ENCODE results near the gene ZNF536. TPM values are rescaled to one million over a fixed set of nuclear protein-coding genes. Genes with fewer than 3 reads are reported as not detected.

Gene ZNF536
- polyA plus RNA-seq, 1 of the 3 experiments (the other 2 are of a cell fraction): 0.41 TPM

- no peak overlapping the region for H3K4me2 ChIP-seq
- no peak overlapping the region for H3K9ac ChIP-seq
- TF ChIP-seq EP300 (IDR thresholded peaks at IDR 0.05; ENCODE audit: borderline replicate concordance in 1 of 2, low read depth in 1 of 2, low read length in 1 of 2): no peak
- TF ChIP-seq RXRA (IDR thresholded peaks at IDR 0.05; ENCODE audit: borderline replicate concordance, low read depth): no peak
- no peak for TF ChIP-seq NRF1 (IDR thresholded peaks at IDR 0.05; ENCODE audit: low read depth, low read length)
- H3K4me1 ChIP-seq (ENCODE audit: control insufficient read depth in 1 of 2, insufficient read depth in 2 of 2, low read depth in 1 of 2, low read length in 1 of 2): peaks cover 7 to 14% of the 10 kb centered on the region in 2 experiments; a peak in 3 of 4 replicates
- H3K9me2 ChIP-seq: no peaks in the 10 kb centered on the region
- POLR2A ChIA-PET: no interaction called here
- WGBS (ENCODE audit: low lambda C conversion rate): 15% methylated on average over 6 of the region's 6 CpGs
- H4K20me1 ChIP-seq (ENCODE audit: insufficient read depth): no peaks in the 10 kb centered on the region
- no peaks in the 10 kb centered on the region for H3K79me2 ChIP-seq (ENCODE audit: insufficient read depth)
- H3F3A ChIP-seq (replicated peaks; ENCODE audit: insufficient read depth): no peaks in the 10 kb centered on the region
- no peak overlapping the region for H3K27ac ChIP-seq (ENCODE audit: low read depth in 2 of 2, low read length in 1 of 2)
- CTCF ChIA-PET: interaction anchor here (0.6 to 1.7 kb wide), 4 partner anchors 12 to 126 kb away, joined by 3 to 4 read pairs (median 4); no protein-coding TSS in a partner anchor
- DNase-seq: no peak
- H2AFZ ChIP-seq (ENCODE audit: low read depth): no peak overlapping the region
- H3K4me3 ChIP-seq (ENCODE audit: low read depth in 2 of 2, low read length in 1 of 2): no peak overlapping the region
- H3K27me3 ChIP-seq (ENCODE audit: insufficient read depth): no peaks in the 10 kb centered on the region
- no peaks in the 10 kb centered on the region for H3K9me3 ChIP-seq
- H3K36me3 ChIP-seq (replicated peaks in 1 of 2; ENCODE audit: control insufficient read depth in 1 of 2, insufficient read depth in 2 of 2, low read length in 1 of 2): no peaks in the 10 kb centered on the region
Measured at GRCh38 chr19:30453743-30454142, 81.6 kb downstream of the ZNF536 start.

- ChIA-PET POLR2A (no interaction called here), CTCF (no interaction called here)
- Histone ChIP-seq H3F3A (replicated peaks; ENCODE audit: insufficient read depth) (no peaks in the 10 kb centered on the region), H4K20me1 (ENCODE audit: insufficient read depth) (no peaks in the 10 kb centered on the region), H3K4me3 (ENCODE audit: low read depth in 2 of 2, low read length in 1 of 2) (no peak overlapping the region), H3K79me2 (ENCODE audit: insufficient read depth) (no peaks in the 10 kb centered on the region), H3K9me3 (no peaks in the 10 kb centered on the region), H3K27me3 (ENCODE audit: insufficient read depth) (no peaks in the 10 kb centered on the region), H3K9me2 (no peaks in the 10 kb centered on the region), H3K4me2 (no peak overlapping the region), H3K36me3 (replicated peaks in 1 of 2; ENCODE audit: control insufficient read depth in 1 of 2, insufficient read depth in 2 of 2, low read length in 1 of 2) (no peaks in the 10 kb centered on the region), H3K4me1 (ENCODE audit: control insufficient read depth in 1 of 2, insufficient read depth in 2 of 2, low read depth in 1 of 2, low read length in 1 of 2) (no peaks in the 10 kb centered on the region; a peak in 1 of 4 replicates), H3K27ac (ENCODE audit: low read depth in 2 of 2, low read length in 1 of 2) (no peak overlapping the region), H2AFZ (ENCODE audit: low read depth) (no peak overlapping the region), H3K9ac (no peak overlapping the region)
- no peak for DNase-seq
- WGBS (ENCODE audit: low lambda C conversion rate): 46% methylated on average over 1 of the region's 1 CpG
- TF ChIP-seq ELF1 (IDR thresholded peaks at IDR 0.05) (no peak), FOXJ3 (CRISPR knock-in tag; IDR thresholded peaks at IDR 0.05) (no peak), USF2 (IDR thresholded peaks at IDR 0.05; ENCODE audit: borderline replicate concordance, low read depth, low read length) (no peak), ZBTB33 (IDR thresholded peaks at IDR 0.05; ENCODE audit: borderline replicate concordance, low read depth) (no peak), RAD21 (IDR thresholded peaks at IDR 0.05; ENCODE audit: low read length) (no peak), EZH2phosphoT487 (IDR thresholded peaks at IDR 0.05; ENCODE audit: borderline replicate concordance, low read depth) (no peak), CHD2 (IDR thresholded peaks at IDR 0.05; ENCODE audit: low read length, partially characterized antibody) (no peak), NRF1 (IDR thresholded peaks at IDR 0.05; ENCODE audit: low read depth, low read length) (no peak), USF1 (IDR thresholded peaks at IDR 0.05; ENCODE audit: borderline replicate concordance, low read depth) (no peak), FOSL2 (IDR thresholded peaks at IDR 0.05; ENCODE audit: borderline replicate concordance, low read depth) (no peak), MAX (IDR thresholded peaks at IDR 0.05; ENCODE audit: low read depth) (no peak)
Measured at GRCh38 chr19:30455881-30456280, 83.7 kb downstream of the ZNF536 start.
